Mesothelial cell of epicardium (in vitro differentiated cells): ENCODE results near the gene NAALADL2. TPM values are rescaled to one million over a fixed set of nuclear protein-coding genes. Genes with fewer than 3 reads are reported as not detected.

Experiments
- DNase-seq, 2 experiments: peaks; one replicate each; pipeline ENCODE4 v3.0.0; 2021; ENCODE audit warnings: low spot score in 2 of 2; ENCODE audit not compliant: unreplicated experiment in 2 of 2
- H3K27ac Mint-ChIP-seq: 2 replicates; pipeline ENCODE4 v1.8.0; 2021; ENCODE audit warnings: mixed read lengths
- H3K27me3 Mint-ChIP-seq: 2 replicates; pipeline ENCODE4 v1.8.0; 2021; ENCODE audit warnings: low read depth, mixed read lengths
- H3K36me3 Mint-ChIP-seq: 2 replicates; pipeline ENCODE4 v1.8.0; 2021; ENCODE audit warnings: mixed read lengths
- H3K4me1 Mint-ChIP-seq: 2 replicates; pipeline ENCODE4 v1.8.0; 2021; ENCODE audit warnings: mixed read lengths
- H3K4me3 Mint-ChIP-seq: 2 replicates; pipeline ENCODE4 v1.8.0; 2021; ENCODE audit warnings: mild to moderate bottlenecking, moderate library complexity, mixed read lengths
- H3K9me3 Mint-ChIP-seq: 2 replicates; pipeline ENCODE4 v1.8.0; 2021; ENCODE audit warnings: mixed read lengths
- total RNA-seq: library from RNA; stranded (reverse); gene quantifications from 3 replicates; pipeline ENCODE4 v1.2.1, GENCODE V29; 2021
- TF ChIP-seq, protein P1 (sequence below): fragments of 200-600 bp; sonication (generic); IDR thresholded peaks from one replicate; pipeline ENCODE4 v1.5.0; 2021; ENCODE audit warnings: antibody characterized with exemption; ENCODE audit not compliant: unreplicated experiment

Gene NAALADL2
- total RNA-seq, 1 donor from 2014 or later, result 27.9 TPM

- DNase-seq, result no peak
- no peak overlapping the region for H3K27ac Mint-ChIP-seq
- peaks cover 8% of the 10 kb centered on the region for H3K4me1 Mint-ChIP-seq
These were observed 86.1 kb downstream of the NAALADL2 start for GRCh38 chr3:174945276-174945675.

DNA sequence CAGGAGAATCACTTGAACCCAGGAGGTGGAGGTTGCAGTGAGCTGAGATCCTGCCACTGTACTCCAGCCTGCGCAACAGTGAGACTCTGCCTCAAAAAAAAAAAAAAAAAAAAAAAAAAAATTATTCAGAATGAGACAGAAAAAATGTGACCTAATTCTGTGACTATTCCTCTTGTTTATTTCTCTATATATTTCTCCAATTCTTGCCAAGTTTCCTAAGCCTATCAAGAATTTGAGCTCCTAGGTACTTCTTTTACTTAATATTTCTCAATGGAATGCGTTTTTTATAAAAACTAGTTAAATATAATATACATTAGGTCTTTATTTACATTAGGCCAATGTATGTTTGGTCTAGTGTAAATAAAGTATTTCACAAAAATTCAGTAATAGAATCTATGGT, 86.8 kb downstream of the NAALADL2 start:
- Mint-ChIP-seq H3K27ac (no peak overlapping the region), H3K9me3 (peaks cover 14% of the 10 kb centered on the region), H3K4me3 (no peak overlapping the region), H3K36me3 (peaks cover 7% of the 10 kb centered on the region), H3K27me3 (no peaks in the 10 kb centered on the region), H3K4me1 (peaks cover 8% of the 10 kb centered on the region)
- DNase-seq, result no peak
- TF ChIP-seq, protein P1, sequence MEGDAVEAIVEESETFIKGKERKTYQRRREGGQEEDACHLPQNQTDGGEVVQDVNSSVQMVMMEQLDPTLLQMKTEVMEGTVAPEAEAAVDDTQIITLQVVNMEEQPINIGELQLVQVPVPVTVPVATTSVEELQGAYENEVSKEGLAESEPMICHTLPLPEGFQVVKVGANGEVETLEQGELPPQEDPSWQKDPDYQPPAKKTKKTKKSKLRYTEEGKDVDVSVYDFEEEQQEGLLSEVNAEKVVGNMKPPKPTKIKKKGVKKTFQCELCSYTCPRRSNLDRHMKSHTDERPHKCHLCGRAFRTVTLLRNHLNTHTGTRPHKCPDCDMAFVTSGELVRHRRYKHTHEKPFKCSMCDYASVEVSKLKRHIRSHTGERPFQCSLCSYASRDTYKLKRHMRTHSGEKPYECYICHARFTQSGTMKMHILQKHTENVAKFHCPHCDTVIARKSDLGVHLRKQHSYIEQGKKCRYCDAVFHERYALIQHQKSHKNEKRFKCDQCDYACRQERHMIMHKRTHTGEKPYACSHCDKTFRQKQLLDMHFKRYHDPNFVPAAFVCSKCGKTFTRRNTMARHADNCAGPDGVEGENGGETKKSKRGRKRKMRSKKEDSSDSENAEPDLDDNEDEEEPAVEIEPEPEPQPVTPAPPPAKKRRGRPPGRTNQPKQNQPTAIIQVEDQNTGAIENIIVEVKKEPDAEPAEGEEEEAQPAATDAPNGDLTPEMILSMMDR, result no peak

More at GRCh38 chr3:174945276-174945675, 86.1 kb downstream of the NAALADL2 start:
- TF ChIP-seq, protein P1, result no peak
- peaks cover 12% of the 10 kb centered on the region for H3K36me3 Mint-ChIP-seq
- H3K4me3 Mint-ChIP-seq, result no peak overlapping the region
- H3K27me3 Mint-ChIP-seq, result no peaks in the 10 kb centered on the region
- peaks cover 19% of the 10 kb centered on the region for H3K9me3 Mint-ChIP-seq

- H3K4me3 Mint-ChIP-seq, result no peak overlapping the region
- no peak for DNase-seq
These were observed 90.4 kb downstream of the NAALADL2 start for GRCh38 chr3:174949523-174949922.

DNA sequence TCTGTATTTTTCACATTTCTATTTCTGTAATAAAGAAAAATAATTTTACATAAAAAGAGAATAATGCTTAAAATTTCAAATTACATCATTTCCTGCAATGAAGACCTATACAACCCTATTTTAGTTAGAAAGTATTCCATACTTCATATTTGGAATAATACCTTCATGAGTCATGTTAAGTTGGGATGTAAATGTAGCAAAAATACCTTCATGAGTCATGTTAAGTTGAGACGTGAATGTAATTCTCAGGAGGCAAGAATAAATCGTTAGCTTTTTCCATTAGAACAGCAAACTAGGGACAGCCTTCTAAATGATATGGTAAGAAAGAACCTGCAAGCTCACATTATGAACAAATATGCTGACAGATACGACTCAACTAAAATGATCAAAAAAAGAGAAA, 91.9 kb downstream of the NAALADL2 start:
- DNase-seq, result no peak
- no peaks in the 10 kb centered on the region for H3K36me3 Mint-ChIP-seq
- TF ChIP-seq, protein P1, result no peak
- no peaks in the 10 kb centered on the region for H3K9me3 Mint-ChIP-seq
- peaks cover 26% of the 10 kb centered on the region for H3K4me1 Mint-ChIP-seq
- no peak overlapping the region for H3K4me3 Mint-ChIP-seq
- no peak overlapping the region for H3K27ac Mint-ChIP-seq
- H3K27me3 Mint-ChIP-seq, result no peaks in the 10 kb centered on the region

More at GRCh38 chr3:174949523-174949922, 90.4 kb downstream of the NAALADL2 start:
- Mint-ChIP-seq H3K27ac (no peak overlapping the region), H3K36me3 (no peaks in the 10 kb centered on the region), H3K4me1 (peaks cover 15% of the 10 kb centered on the region), H3K9me3 (no peaks in the 10 kb centered on the region), H3K27me3 (no peaks in the 10 kb centered on the region)
- TF ChIP-seq, protein P1, result no peak

DNA sequence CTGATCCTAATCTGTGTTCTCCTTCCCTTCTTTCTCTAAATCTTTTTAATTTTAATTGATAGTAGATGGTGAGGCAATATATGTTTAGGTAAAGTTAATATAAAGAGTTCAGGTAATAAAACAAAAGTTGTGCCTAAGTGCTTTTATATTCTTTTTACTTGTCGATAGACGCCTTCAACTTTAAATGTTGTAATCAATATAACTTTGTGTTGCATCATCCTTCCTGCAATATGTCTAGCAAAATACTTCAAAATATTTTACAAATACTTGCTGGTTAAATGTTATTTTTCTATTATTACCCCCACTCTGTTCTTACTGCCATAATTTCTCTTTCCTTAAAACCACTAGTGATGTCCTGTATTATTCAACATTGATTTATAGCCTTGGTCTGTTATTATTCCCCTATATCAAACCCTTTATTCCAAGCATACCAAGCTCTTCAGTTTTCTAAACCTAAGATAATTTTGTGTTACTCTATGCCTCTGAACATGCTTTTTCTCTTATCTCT, 92.4 kb downstream of the NAALADL2 start:
- no peak overlapping the region for H3K27ac Mint-ChIP-seq
- DNase-seq, result no peak
- no peak overlapping the region for H3K4me3 Mint-ChIP-seq
- no peaks in the 10 kb centered on the region for H3K9me3 Mint-ChIP-seq
- H3K4me1 Mint-ChIP-seq, result peaks cover 28% of the 10 kb centered on the region
- no peaks in the 10 kb centered on the region for H3K27me3 Mint-ChIP-seq
- H3K36me3 Mint-ChIP-seq, result no peaks in the 10 kb centered on the region
- TF ChIP-seq, protein P1, result no peak

- no peaks in the 10 kb centered on the region for H3K27me3 Mint-ChIP-seq
- no peaks in the 10 kb centered on the region for H3K36me3 Mint-ChIP-seq
- no peak overlapping the region for H3K4me3 Mint-ChIP-seq
- peaks cover 36% of the 10 kb centered on the region for H3K4me1 Mint-ChIP-seq
- H3K27ac Mint-ChIP-seq, result no peak overlapping the region
- H3K9me3 Mint-ChIP-seq, result no peaks in the 10 kb centered on the region
- TF ChIP-seq, protein P1, result no peak
- DNase-seq, result no peak
These were observed 93.9 kb downstream of the NAALADL2 start for GRCh38 chr3:174953068-174953467.
